Right renal cortex interstitium (tissue), 3 donors: ENCODE data around the gene SMIM23. TPM values are rescaled to one million over a fixed set of nuclear protein-coding genes. Genes with fewer than 3 reads are reported as not detected.

ENCODE experiments used
- DNase-seq, 3 donors: peaks; one replicate each; pipeline ENCODE4 v3.0.0-alpha.2; 2013; ENCODE audit warnings: low read depth in 3 of 3, low spot score in 2 of 3
- polyA plus RNA-seq, 3 donors: library from polyadenylated mRNA; unstranded; fragments of 120-200 nt; gene quantifications; one replicate each; pipeline ENCODE4 v1.2.1, GENCODE V29; 2013; ENCODE audit not compliant: insufficient read length in 3 of 3

Gene SMIM23
- not detected for polyA plus RNA-seq

- no peak for DNase-seq
Observed at GRCh38 chr5:171785517-171785916, at the start of gene SMIM23. SMIM23 (plus strand) TSS chr5:171785817; CDS start chr5:171785872, 55 bp downstream.

GRCh38 chr5:171736976-171737891, 48.4 kb upstream of the SMIM23 start:
- no peak for DNase-seq

- no peak for DNase-seq
Observed at GRCh38 chr5:171738501-171738900, 47.1 kb upstream of the SMIM23 start.

GRCh38 chr5:171739271-171739670, 46.3 kb upstream of the SMIM23 start:
- no peak for DNase-seq

GRCh38 chr5:171743436-171744076, 42.1 kb upstream of the SMIM23 start:
- DNase-seq, result no peak

GRCh38 chr5:171744264-171744663, 41.4 kb upstream of the SMIM23 start:
- DNase-seq, result no peak

- no peak for DNase-seq
Observed at GRCh38 chr5:171744882-171745281, 40.7 kb upstream of the SMIM23 start.

- DNase-seq, result no peak
Observed at GRCh38 chr5:171745602-171746001, 40.0 kb upstream of the SMIM23 start.

- DNase-seq, result no peak
Observed at GRCh38 chr5:171747061-171747859, 38.4 kb upstream of the SMIM23 start.

GRCh38 chr5:171748720-171749119, 36.9 kb upstream of the SMIM23 start:
- no peak for DNase-seq

GRCh38 chr5:171749365-171749764, 36.3 kb upstream of the SMIM23 start:
- no peak for DNase-seq

GRCh38 chr5:171750311-171750788, 35.3 kb upstream of the SMIM23 start:
- DNase-seq, result no peak

- DNase-seq, result no peak
Observed at GRCh38 chr5:171755354-171755821, 30.2 kb upstream of the SMIM23 start.

GRCh38 chr5:171757853-171758535, 27.6 kb upstream of the SMIM23 start:
- DNase-seq, result no peak

- no peak for DNase-seq
Observed at GRCh38 chr5:171759777-171760176, 25.8 kb upstream of the SMIM23 start.

- no peak for DNase-seq
Observed at GRCh38 chr5:171762021-171762608, 23.5 kb upstream of the SMIM23 start.

- DNase-seq, result no peak
Observed at GRCh38 chr5:171762903-171763302, 22.7 kb upstream of the SMIM23 start.

- DNase-seq, result no peak
Observed at GRCh38 chr5:171764265-171764664, 21.4 kb upstream of the SMIM23 start.

- DNase-seq, result no peak
Observed at GRCh38 chr5:171766875-171767274, 18.7 kb upstream of the SMIM23 start.

- no peak for DNase-seq
Observed at GRCh38 chr5:171770153-171770552, 15.5 kb upstream of the SMIM23 start.
